ENCODE data around the gene INTS13.

DNA sequence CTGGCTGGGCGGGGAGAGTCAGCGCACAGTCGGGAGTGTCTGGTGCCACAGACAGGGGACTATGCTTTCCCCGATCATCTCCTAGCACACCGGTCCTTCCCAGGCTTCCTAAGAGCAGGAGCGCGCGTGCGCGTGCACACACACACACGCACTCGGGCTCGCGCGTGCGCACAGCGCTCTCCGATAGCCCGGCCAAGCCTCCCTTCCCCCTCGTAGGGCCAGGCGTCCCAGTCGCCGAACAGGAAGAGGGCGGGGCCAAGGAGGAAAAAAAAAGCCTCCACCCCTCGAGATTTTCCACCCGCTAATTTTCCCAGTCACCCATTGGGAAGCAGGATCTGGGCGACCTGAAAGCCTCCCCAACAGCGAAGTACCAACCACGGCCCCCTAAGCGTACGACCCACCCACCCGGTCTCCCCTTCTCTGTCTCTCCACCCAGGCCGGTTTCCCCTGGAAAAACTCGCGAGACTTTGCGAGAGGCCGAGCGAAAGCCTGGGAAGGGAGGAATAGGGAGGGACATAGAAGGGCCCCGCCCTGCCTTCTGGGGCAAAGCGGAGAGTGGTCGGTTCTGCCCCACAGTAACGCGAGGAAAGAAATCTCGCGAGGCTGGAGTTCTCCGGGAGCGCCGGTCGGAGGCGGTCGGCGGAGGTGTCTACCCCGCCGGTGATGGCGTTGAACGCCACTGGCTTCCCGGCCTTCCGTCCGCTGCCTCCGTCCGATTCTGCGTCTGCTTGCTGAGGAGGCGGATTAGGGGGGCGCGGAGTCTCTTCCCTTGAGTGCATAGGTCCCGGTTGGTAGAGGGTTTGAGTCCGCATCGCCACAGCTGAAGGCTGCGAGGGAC is at the start of gene INTS13, which contains the start of gene FGFR1OP2:
- TF ChIP-seq, protein P1, sequence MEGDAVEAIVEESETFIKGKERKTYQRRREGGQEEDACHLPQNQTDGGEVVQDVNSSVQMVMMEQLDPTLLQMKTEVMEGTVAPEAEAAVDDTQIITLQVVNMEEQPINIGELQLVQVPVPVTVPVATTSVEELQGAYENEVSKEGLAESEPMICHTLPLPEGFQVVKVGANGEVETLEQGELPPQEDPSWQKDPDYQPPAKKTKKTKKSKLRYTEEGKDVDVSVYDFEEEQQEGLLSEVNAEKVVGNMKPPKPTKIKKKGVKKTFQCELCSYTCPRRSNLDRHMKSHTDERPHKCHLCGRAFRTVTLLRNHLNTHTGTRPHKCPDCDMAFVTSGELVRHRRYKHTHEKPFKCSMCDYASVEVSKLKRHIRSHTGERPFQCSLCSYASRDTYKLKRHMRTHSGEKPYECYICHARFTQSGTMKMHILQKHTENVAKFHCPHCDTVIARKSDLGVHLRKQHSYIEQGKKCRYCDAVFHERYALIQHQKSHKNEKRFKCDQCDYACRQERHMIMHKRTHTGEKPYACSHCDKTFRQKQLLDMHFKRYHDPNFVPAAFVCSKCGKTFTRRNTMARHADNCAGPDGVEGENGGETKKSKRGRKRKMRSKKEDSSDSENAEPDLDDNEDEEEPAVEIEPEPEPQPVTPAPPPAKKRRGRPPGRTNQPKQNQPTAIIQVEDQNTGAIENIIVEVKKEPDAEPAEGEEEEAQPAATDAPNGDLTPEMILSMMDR (conservative IDR thresholded peaks at IDR 0.05 in 1 of 2, IDR thresholded peaks at IDR 0.05 in 1 of 2; ENCODE audit: extremely low read depth in 1 of 2, insufficient read depth in 1 of 2, low read depth in 1 of 2, low read length in 2 of 2), result no peak
- TF ChIP-seq EZH2 (IDR thresholded peaks at IDR 0.05; ENCODE audit: borderline replicate concordance, low read length), result no peak
